Karpas-422 (cell line): Measurements from ENCODE around the gene CATSPER1. TPM values are rescaled to one million over a fixed set of nuclear protein-coding genes. Genes with fewer than 3 reads are reported as not detected.

ENCODE experiments used
- DNase-seq: peaks from one replicate; pipeline ENCODE4 v3.0.0-alpha.2; 2015
- H2AFZ ChIP-seq: fragments of 200-600 bp; sonication (generic); 2 replicates; pipeline ENCODE4 v1.6.1; 2014; ENCODE audit warnings: antibody characterized with exemption, low read length, mixed read lengths
- H3K27ac ChIP-seq: fragments of 200-600 bp; sonication (generic); 2 replicates; pipeline ENCODE4 v1.5.1; 2014; ENCODE audit warnings: mild to moderate bottlenecking, low read length, moderate library complexity
- H3K27me3 ChIP-seq: fragments of 200-600 bp; sonication (generic); 2 replicates; pipeline ENCODE4 v1.6.1; 2014; ENCODE audit warnings: low read length, mixed read lengths
- H3K36me3 ChIP-seq: fragments of 200-600 bp; sonication (generic); 2 replicates; pipeline ENCODE4 v1.6.1; 2014; ENCODE audit warnings: low read length, mixed read lengths; ENCODE audit not compliant: insufficient read depth
- H3K4me1 ChIP-seq: fragments of 200-600 bp; sonication (generic); 2 replicates; pipeline ENCODE4 v1.6.1; 2014; ENCODE audit warnings: mild to moderate bottlenecking, low read length, mixed read lengths
- H3K4me2 ChIP-seq: fragments of 200-600 bp; sonication (generic); 2 replicates; pipeline ENCODE4 v1.6.1; 2014; ENCODE audit warnings: low read length, low read depth, mild to moderate bottlenecking; ENCODE audit not compliant: poor library complexity, severe bottlenecking
- H3K4me3 ChIP-seq: fragments of 200-600 bp; sonication (generic); 2 replicates; pipeline ENCODE4 v1.5.1; 2014; ENCODE audit warnings: mild to moderate bottlenecking, antibody characterized with exemption, low read length, mixed read lengths
- H3K79me2 ChIP-seq: fragments of 200-600 bp; sonication (generic); 2 replicates; pipeline ENCODE4 v1.6.1; 2014; ENCODE audit warnings: mild to moderate bottlenecking, low read length, mixed read lengths
- H3K9ac ChIP-seq: fragments of 200-600 bp; sonication (generic); 2 replicates; pipeline ENCODE4 v1.6.0; 2014; ENCODE audit warnings: low read length
- H3K9me2 ChIP-seq: fragments of 200-600 bp; sonication (generic), shearing (Covaris generic); replicated peaks from 2 replicates; pipeline ENCODE4 v1.6.0; 2014; ENCODE audit warnings: mild to moderate bottlenecking, low read length, moderate library complexity; ENCODE audit not compliant: insufficient read depth
- H3K9me3 ChIP-seq: fragments of 300-700, 200-600 bp; sonication (generic); 2 replicates; pipeline ENCODE4 v1.6.1; 2014; ENCODE audit warnings: low read length, mixed read lengths
- H4K20me1 ChIP-seq: fragments of 200-600 bp; sonication (generic); 2 replicates; pipeline ENCODE4 v1.6.1; 2014; ENCODE audit warnings: mild to moderate bottlenecking, antibody characterized with exemption, low read length, low read depth; ENCODE audit not compliant: insufficient read depth
- total RNA-seq: library from RNA; depleted of rRNA; stranded (reverse); fragments of >200 nt; shearing (Covaris generic); gene quantifications from 2 replicates; pipeline ENCODE4 v1.2.3, GENCODE V29; 2014; ENCODE audit warnings: low replicate concordance

Gene CATSPER1
- total RNA-seq, 1 experiment from 2014 or later = not detected

DNA sequence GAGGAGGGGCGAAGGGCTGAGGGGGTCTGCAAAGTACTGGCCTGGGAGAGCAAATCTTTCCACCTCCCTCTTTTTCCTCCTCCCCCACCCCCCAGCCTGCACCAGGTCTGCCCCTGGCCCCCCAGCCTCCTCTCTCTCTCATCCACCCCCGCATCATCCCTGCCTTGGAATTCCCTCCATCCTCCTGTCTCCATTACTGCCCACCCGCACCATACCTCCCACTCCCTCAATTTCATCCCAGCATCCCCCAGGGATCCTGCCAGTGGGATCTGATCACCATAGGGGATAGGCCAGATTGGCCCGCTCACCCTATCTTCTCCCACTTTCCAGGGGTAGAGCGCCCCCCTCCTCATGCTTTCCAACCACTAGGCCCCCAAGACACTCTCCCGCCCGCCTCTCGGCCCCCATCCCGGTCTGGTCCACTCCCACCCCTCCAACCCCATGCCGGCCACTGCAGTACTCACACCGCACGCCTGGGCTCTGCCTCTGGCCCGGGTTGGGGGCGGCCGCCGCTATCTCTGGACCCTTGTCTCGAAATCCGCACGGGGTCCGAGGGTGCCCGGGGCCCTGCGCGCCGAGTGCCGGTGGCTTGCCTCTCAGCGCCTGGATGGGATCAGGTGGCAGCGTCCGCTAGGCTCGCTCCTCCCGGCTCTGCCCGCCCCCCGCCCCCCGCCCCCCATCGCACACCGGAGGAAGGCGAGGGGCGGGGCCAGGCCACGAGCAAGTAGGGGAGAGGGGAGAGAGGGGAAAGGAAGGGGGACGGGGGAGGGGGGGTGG is 22.5 kb upstream of the CATSPER1 start, which contains the start of gene GAL3ST3:
GAL3ST3 (minus strand) TSS at position 615 of the 777 bp plus-strand sequence. CDS start 3,746 bp downstream, outside the sequence.
- H3K4me2 ChIP-seq = no peak within 1 kb of the TSS
- peaks cover 43% of the 10 kb centered on the region for H3K4me1 ChIP-seq
- H3K9me2 ChIP-seq = no peaks in the 10 kb centered on the region
- no peak within 1 kb of the TSS for H3K27ac ChIP-seq
- peaks cover 9% of the 10 kb centered on the region for H4K20me1 ChIP-seq
- peak within 1 kb of the TSS; percentile 9; the same call in 1 of the 2 replicates for H3K9ac ChIP-seq
- H3K36me3 ChIP-seq = peaks cover 5% of the 10 kb centered on the region; the same call in 1 of the 2 replicates
- no peaks in the 10 kb centered on the region for H3K27me3 ChIP-seq
- no peak within 1 kb of the TSS for H3K4me3 ChIP-seq
- peaks cover 16% of the 10 kb centered on the region for H3K79me2 ChIP-seq
- H3K9me3 ChIP-seq = no peaks in the 10 kb centered on the region
- DNase-seq = no peak
- H2AFZ ChIP-seq = no peak within 1 kb of the TSS

DNA sequence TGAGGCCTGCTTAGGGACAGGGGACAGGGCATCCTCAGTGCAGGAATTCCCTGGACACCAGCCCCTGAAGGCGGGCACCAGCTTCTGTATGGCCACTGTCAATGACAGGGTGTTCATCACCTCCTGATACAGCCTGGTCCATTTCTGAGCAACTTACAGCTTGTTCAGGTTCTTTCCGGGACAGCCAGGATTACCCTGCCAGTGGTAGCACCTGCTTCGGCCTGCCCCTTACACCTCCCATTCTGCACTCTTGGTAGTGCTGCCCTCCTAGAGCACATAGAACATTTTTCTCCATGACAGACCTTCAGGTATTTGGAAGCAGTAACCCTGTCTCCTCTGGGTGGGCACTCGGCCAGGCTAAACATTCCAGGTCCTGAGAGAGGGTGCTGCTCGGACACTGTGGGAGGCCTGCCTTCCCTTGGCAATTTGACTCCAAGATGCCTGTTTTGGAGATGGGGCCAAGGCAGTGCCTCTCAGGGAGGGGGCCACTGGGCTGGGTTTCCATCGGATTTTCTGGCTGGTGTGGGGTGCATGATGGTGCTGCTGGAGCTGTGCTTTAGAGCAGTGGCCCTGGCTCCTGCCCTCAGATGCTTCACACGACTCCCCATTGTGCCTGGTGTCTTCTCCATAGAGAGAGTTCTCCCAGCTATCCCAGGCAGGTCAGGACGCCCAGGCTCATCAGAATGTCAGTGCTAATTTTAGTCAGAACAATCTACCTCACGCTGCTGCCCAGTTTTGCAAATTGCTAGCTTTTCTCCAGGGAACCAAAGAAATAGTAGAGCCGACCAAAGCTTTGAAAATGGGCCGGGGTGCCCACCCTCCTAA is 21.5 kb upstream of the CATSPER1 start:
- Histone ChIP-seq H3K9ac (peak overlapping the region; percentile 9; the same call in 1 of the 2 replicates), H3K36me3 (no peaks in the 10 kb centered on the region), H3K27me3 (no peaks in the 10 kb centered on the region), H3K4me1 (peaks cover 34% of the 10 kb centered on the region), H2AFZ (no peak overlapping the region), H3K4me3 (no peak overlapping the region), H3K9me3 (no peaks in the 10 kb centered on the region), H3K4me2 (no peak overlapping the region), H3K79me2 (peaks cover 6% of the 10 kb centered on the region), H4K20me1 (peaks cover 3% of the 10 kb centered on the region; the same call in 1 of the 2 replicates), H3K27ac (no peak overlapping the region), H3K9me2 (no peaks in the 10 kb centered on the region)
- DNase-seq = no peak

DNA sequence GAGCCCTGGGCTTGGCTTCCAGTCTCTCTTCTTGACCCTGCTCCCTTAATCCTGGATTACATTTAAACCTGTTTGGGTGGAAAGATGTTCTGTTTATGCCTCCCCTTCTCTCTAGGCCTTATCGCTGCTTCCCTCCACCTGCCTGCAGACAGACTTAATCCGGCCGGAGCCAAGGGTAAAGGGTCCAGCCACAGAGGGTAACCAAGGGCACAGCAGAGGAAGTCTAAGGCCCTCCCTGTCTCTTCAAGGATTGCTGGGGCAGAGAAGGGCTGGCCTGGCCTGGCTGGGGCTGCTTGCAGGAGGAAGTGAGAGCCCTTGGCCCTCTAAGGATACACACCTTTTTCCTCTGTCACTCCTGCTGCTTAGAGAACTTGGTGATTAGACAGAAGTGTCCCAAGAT is 20.6 kb upstream of the CATSPER1 start:
- H3K27me3 ChIP-seq = no peaks in the 10 kb centered on the region

DNA sequence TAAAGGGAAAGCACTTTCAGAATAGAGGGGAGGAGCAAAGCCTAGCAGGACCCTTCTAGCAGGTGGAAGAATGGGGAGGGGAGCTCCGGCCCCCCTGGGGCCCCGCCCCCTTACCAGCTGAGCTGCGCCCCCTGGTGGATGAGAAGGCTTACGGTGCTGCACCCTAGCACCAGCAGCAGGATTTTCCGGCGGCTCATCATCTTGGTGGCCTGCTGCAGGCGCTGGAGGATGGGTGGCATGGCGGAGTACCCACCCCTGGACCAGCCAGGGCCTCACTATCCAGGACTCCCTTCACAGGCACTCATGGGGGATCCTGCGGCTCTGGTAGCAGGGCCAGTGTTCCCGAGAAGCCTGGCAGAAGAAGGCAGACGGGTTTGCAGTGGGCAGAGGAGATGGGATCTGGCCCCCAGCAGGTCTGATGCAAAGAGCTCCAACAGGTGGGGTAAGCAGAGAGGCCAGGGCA is 18.9 kb upstream of the CATSPER1 start:
- no peaks in the 10 kb centered on the region for H3K27me3 ChIP-seq
- H3K4me2 ChIP-seq = peak overlapping the region; percentile 62
- peak overlapping the region; percentile 93 for H2AFZ ChIP-seq
- no peaks in the 10 kb centered on the region for H3K36me3 ChIP-seq
- H3K27ac ChIP-seq = no peak overlapping the region
- H3K4me1 ChIP-seq = peaks cover 22% of the 10 kb centered on the region
- H3K9me3 ChIP-seq = no peaks in the 10 kb centered on the region
- no peaks in the 10 kb centered on the region for H3K79me2 ChIP-seq
- DNase-seq = peak; percentile 95
- no peaks in the 10 kb centered on the region for H3K9me2 ChIP-seq
- H4K20me1 ChIP-seq = no peaks in the 10 kb centered on the region
- peak overlapping the region; percentile 59; the same call in 1 of the 2 replicates for H3K4me3 ChIP-seq
- H3K9ac ChIP-seq = peak overlapping the region; percentile 57

More for the DNA sequence above, 20.6 kb upstream of the CATSPER1 start:
- Histone ChIP-seq H3K27ac (no peak overlapping the region), H3K4me3 (no peak overlapping the region), H4K20me1 (no peaks in the 10 kb centered on the region), H3K4me2 (no peak overlapping the region), H2AFZ (no peak overlapping the region), H3K79me2 (no peaks in the 10 kb centered on the region), H3K9me3 (no peaks in the 10 kb centered on the region), H3K36me3 (no peaks in the 10 kb centered on the region), H3K9me2 (no peaks in the 10 kb centered on the region), H3K4me1 (peaks cover 34% of the 10 kb centered on the region), H3K9ac (no peak overlapping the region)
- DNase-seq = no peak

DNA sequence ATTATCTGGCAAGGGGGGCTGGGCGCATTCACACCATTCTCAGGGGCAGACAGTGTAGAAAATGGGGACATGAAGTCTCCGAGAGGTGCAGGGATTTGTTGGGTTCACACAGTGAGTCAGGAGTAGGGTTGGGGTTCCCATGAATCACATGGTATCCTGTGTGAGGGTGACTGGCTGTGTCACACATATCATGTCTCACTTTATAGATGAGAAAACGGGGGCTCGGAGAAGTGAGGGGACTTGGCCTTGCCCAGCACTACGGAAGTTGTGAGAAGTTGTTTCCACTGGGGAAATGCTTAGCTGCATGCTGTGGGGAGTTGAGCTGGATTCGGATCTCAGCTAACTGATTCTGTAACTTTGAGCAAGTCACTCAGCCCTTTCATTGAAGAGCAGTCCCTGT is 18.5 kb upstream of the CATSPER1 start:
- Histone ChIP-seq H4K20me1 (no peaks in the 10 kb centered on the region), H3K36me3 (no peaks in the 10 kb centered on the region), H2AFZ (peak overlapping the region; percentile 93), H3K79me2 (no peaks in the 10 kb centered on the region), H3K27me3 (no peaks in the 10 kb centered on the region), H3K9ac (peak overlapping the region; percentile 57), H3K4me2 (peak overlapping the region; percentile 62), H3K27ac (no peak overlapping the region), H3K9me3 (no peaks in the 10 kb centered on the region), H3K4me1 (peaks cover 22% of the 10 kb centered on the region), H3K4me3 (peak overlapping the region; percentile 59; the same call in 1 of the 2 replicates), H3K9me2 (no peaks in the 10 kb centered on the region)
- DNase-seq = no peak

DNA sequence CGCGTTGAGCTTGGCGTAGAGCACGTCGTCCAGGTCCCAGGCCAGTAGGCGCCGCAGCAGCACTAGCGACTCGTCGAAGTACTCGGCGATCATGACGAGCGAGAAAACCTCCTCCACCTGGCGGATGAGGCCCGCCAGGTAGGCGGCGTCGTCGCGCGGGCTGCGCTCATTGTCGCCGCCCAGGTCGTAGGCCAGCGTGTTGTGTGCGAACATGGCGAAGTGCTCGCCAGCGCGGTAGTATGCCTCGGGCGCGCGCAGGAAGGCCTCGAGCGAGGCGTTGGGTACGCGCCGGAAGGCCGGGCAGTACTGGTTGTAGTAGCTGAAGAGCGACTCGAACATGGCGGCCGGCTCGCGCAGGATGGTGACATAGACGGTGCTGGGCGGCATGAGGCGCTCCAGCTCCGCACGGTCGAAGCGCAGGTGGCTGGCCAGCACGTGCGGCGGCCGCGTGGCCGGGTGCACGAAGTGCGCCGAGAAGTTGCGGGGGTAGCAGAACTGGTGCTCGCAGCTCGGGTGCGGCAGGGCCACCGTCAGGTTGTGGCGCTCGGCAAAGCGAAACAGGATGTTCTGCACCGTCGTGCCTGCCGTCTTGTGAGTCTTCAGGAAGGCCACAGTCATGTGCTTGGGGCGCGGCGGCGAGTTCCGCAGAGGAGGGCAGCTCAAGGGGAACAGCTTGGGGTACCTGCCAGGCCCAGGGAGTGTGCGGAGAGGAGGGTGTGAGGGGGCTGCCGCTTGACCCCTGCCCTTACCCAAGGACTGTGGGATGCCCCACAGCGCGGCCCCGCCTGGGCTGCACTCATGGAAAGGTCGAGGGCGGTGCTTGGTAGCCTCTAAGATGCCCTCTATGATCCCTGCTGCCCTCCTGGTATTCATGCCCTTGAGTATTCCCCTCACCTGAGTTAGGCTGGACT is 17.0 kb upstream of the CATSPER1 start:
- Histone ChIP-seq H3K79me2 (no peaks in the 10 kb centered on the region), H3K4me1 (peaks cover 21% of the 10 kb centered on the region), H3K9me3 (no peaks in the 10 kb centered on the region), H3K9me2 (no peaks in the 10 kb centered on the region), H2AFZ (no peak overlapping the region), H3K4me3 (no peak overlapping the region), H3K27me3 (no peaks in the 10 kb centered on the region), H4K20me1 (no peaks in the 10 kb centered on the region), H3K36me3 (no peaks in the 10 kb centered on the region), H3K4me2 (no peak overlapping the region), H3K27ac (no peak overlapping the region), H3K9ac (no peak overlapping the region)
- DNase-seq = no peak

DNA sequence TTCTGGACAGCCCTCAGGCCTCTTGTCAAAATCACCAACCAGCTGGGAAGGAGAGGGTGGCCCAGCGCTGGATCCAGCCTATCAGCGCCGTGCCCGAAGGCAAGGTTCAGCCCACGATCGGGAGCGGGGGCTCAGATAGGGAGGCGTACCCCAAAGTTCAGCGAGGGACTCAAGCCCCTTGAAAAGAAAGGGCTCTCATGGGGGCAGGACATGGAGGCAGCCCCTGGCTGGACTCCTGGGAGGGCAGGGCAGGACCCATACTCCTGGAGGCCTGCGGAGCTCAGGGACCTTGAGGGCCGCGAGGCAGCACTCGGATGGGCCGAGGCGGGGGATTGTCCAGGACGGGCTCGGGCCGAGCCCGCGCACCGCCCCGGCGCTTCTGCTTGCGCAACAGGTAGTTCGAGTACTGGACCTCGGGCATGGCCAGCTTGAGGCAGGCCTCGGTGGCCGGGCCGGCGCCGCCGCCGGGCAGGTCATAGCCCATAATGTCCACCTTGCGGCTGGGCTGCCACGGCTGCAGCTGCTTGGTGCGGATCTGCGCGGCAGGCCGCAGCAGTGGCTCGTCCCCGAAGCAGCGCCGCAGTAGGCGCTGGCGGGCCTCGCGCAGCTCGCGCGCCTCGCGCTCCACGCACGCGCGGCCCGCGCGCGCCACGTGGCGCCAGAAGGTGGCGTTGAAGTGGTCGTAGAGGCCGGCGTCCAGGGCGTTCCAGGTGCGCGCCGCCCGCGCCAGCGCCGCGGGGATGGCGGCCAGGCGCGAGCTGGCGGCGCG is 16.1 kb upstream of the CATSPER1 start:
- H3K4me1 ChIP-seq = peaks cover 18% of the 10 kb centered on the region
- H3K9me3 ChIP-seq = no peaks in the 10 kb centered on the region
- H3K9ac ChIP-seq = no peak overlapping the region
- no peak overlapping the region for H2AFZ ChIP-seq
- H3K4me2 ChIP-seq = no peak overlapping the region
- H3K9me2 ChIP-seq = no peaks in the 10 kb centered on the region
- no peak overlapping the region for H3K27ac ChIP-seq
- H4K20me1 ChIP-seq = no peaks in the 10 kb centered on the region
- no peak overlapping the region for H3K4me3 ChIP-seq
- H3K27me3 ChIP-seq = no peaks in the 10 kb centered on the region
- no peaks in the 10 kb centered on the region for H3K79me2 ChIP-seq
- no peaks in the 10 kb centered on the region for H3K36me3 ChIP-seq
- no peak for DNase-seq
